OCI-LY7 (cell line): Measurements from ENCODE around the gene FOXP1. TPM values are rescaled to one million over a fixed set of nuclear protein-coding genes. Genes with fewer than 3 reads are reported as not detected.

Source experiments
- BruUV-seq: library from RNA; stranded (reverse); fragments of 400-500 nt; replicated peaks from 2 replicates; lab custom pipeline; 2021; lab: Mats Ljungman, UMichigan
- CTCF ChIA-PET: fragments of 300-600 bp; sonication (Branson Sonifier 250); formaldehyde crosslinking; loops from one replicate; lab custom pipeline; 2022; ENCODE audit warnings: antibody characterized with exemption; ENCODE audit not compliant: unreplicated experiment; lab: Charles Lee
- POLR2A ChIA-PET: fragments of 300-600 bp; sonication (Branson Sonifier 250); formaldehyde crosslinking; loops from one replicate; lab custom pipeline; 2022; ENCODE audit warnings: antibody characterized with exemption; lab: Charles Lee
- DNase-seq: peaks from one replicate; pipeline ENCODE4 v3.0.0-alpha.2; 2015; ENCODE audit warnings: low spot score
- H2AFZ ChIP-seq: fragments of 200-600 bp; sonication (generic), shearing (Covaris generic); 2 replicates; pipeline ENCODE4 v1.6.1; 2014; ENCODE audit warnings: mild to moderate bottlenecking, antibody characterized with exemption, low read length, moderate library complexity
- H3K27ac ChIP-seq: fragments of 200-600 bp; sonication (generic); 2 replicates; pipeline ENCODE4 v1.5.1; 2014; ENCODE audit warnings: mixed run types, low read depth, mild to moderate bottlenecking, moderate library complexity, low read length, inconsistent platforms; ENCODE audit not compliant: poor library complexity, severe bottlenecking
- H3K36me3 ChIP-seq: fragments of 200-600 bp; sonication (generic); 2 replicates; pipeline ENCODE4 v1.6.1; 2014; ENCODE audit warnings: mild to moderate bottlenecking, antibody characterized with exemption, low read length, moderate library complexity, mixed read lengths; ENCODE audit not compliant: insufficient read depth
- H3K4me1 ChIP-seq: fragments of 200-600 bp; sonication (generic); 2 replicates; pipeline ENCODE4 v1.5.1; 2014; ENCODE audit warnings: mild to moderate bottlenecking, low read length; ENCODE audit not compliant: insufficient read depth, poor library complexity, severe bottlenecking
- H3K4me2 ChIP-seq: fragments of 200-600 bp; sonication (generic); 2 replicates; pipeline ENCODE4 v1.6.1; 2014; ENCODE audit warnings: mild to moderate bottlenecking, low read length
- H3K4me3 ChIP-seq: fragments of 200-600 bp; sonication (generic); 2 replicates; pipeline ENCODE4 v1.5.1; 2014; ENCODE audit warnings: mild to moderate bottlenecking, low read depth, low read length; ENCODE audit not compliant: poor library complexity, severe bottlenecking
- H3K79me2 ChIP-seq: fragments of 200-600 bp; sonication (generic); 2 replicates; pipeline ENCODE4 v1.6.1; 2016; ENCODE audit warnings: low read depth, mild to moderate bottlenecking, low read length, moderate library complexity, mixed read lengths; ENCODE audit not compliant: insufficient read depth
- H3K9me2 ChIP-seq: fragments of 200-600 bp; sonication (generic); 2 replicates; pipeline ENCODE4 v1.6.1; 2016; ENCODE audit warnings: mild to moderate bottlenecking, low read length, mixed read lengths; ENCODE audit not compliant: insufficient read depth
- H3K9me3 ChIP-seq: fragments of 200-600 bp; sonication (generic); 2 replicates; pipeline ENCODE4 v1.6.1; 2014; ENCODE audit warnings: mild to moderate bottlenecking, mixed run types, low read length, mixed read lengths
- H4K20me1 ChIP-seq: fragments of 200-600 bp; sonication (generic); 2 replicates; pipeline ENCODE4 v1.6.1; 2014; ENCODE audit warnings: mild to moderate bottlenecking, antibody characterized with exemption, low read length, moderate library complexity, mixed read lengths; ENCODE audit not compliant: insufficient read depth
- EZH2phosphoT487 ChIP-seq: fragments of 200-600 bp; sonication (generic); IDR thresholded peaks from 2 replicates; pipeline ENCODE4 v1.6.1; 2018; ENCODE audit warnings: low read depth, borderline replicate concordance, mild to moderate bottlenecking, mixed run types, antibody characterized with exemption, low read length, moderate library complexity, mixed read lengths
- intact Hi-C: fragments of 100-400 bp; cut with micrococcal nuclease; formaldehyde crosslinking; loops from one replicate; pipeline ENCODE4 v1.10.0; 2022; ENCODE audit not compliant: unreplicated experiment
- total RNA-seq, 2 experiments: library from RNA; depleted of rRNA in 1 of 2; stranded (reverse); fragments of >200 nt in 1 of 2; shearing (Covaris generic) in 1 of 2; gene quantifications; 2 replicates each; pipeline ENCODE4 v1.2.3, GENCODE V29; 2014 to 2022
- TF ChIP-seq, protein P1 (sequence below): fragments of 200-600 bp; sonication (generic); conservative IDR thresholded peaks from 2 replicates; pipeline ENCODE4 v1.5.1; 2014; ENCODE audit warnings: mild to moderate bottlenecking, antibody characterized with exemption, low read length, moderate library complexity, mixed read lengths

FOXP1 gene
- total RNA-seq, 2 experiments from 2014 or later, result 87.3 to 151 TPM

DNA sequence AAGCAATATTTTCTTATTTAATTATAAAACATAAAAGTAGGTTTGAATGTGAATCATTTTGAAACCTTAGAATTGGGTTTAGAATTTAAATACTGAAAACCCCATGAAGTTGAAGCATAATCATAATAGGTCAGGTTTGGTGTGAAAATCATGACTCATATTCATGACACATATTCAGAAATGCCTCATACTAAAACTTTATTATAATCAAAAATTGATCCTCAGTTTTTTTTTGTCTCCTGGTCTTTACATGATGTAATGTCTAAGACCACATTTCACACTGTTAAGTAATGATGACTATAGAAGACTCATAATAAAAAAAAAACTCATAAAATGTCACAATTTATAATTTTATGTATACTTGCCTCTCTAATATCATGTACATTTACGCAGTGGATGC, 190.4 kb downstream of the FOXP1 start:
- peaks cover 5% of the 10 kb centered on the region; the same call in 1 of the 2 replicates for H4K20me1 ChIP-seq
- H2AFZ ChIP-seq, result no peak overlapping the region
- peaks cover 72% of the 10 kb centered on the region for H3K79me2 ChIP-seq
- intact Hi-C loops, result loop anchor here (5.0 to 10.0 kb wide), 2 partner anchors 119 to 262 kb away; no protein-coding TSS in a partner anchor
- no peak overlapping the region for H3K4me3 ChIP-seq
- no peak overlapping the region for H3K4me2 ChIP-seq
- ChIA-PET POLR2A (interaction anchor here (8.3 kb wide), 1 partner anchor 18 kb away, joined by 54 read pairs; no protein-coding TSS in a partner anchor), CTCF (no interaction called here)
- no peak for TF ChIP-seq EZH2phosphoT487
- TF ChIP-seq, protein P1, sequence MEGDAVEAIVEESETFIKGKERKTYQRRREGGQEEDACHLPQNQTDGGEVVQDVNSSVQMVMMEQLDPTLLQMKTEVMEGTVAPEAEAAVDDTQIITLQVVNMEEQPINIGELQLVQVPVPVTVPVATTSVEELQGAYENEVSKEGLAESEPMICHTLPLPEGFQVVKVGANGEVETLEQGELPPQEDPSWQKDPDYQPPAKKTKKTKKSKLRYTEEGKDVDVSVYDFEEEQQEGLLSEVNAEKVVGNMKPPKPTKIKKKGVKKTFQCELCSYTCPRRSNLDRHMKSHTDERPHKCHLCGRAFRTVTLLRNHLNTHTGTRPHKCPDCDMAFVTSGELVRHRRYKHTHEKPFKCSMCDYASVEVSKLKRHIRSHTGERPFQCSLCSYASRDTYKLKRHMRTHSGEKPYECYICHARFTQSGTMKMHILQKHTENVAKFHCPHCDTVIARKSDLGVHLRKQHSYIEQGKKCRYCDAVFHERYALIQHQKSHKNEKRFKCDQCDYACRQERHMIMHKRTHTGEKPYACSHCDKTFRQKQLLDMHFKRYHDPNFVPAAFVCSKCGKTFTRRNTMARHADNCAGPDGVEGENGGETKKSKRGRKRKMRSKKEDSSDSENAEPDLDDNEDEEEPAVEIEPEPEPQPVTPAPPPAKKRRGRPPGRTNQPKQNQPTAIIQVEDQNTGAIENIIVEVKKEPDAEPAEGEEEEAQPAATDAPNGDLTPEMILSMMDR, result no peak
- no peaks in the 10 kb centered on the region for H3K36me3 ChIP-seq
- DNase-seq, result no peak
- peak overlapping the region; percentile 90 for H3K27ac ChIP-seq
- peaks cover 83% of the 10 kb centered on the region for H3K4me1 ChIP-seq
- BruUV-seq, result no TSS peak
- H3K9me2 ChIP-seq, result no peaks in the 10 kb centered on the region
- no peaks in the 10 kb centered on the region for H3K9me3 ChIP-seq

DNA sequence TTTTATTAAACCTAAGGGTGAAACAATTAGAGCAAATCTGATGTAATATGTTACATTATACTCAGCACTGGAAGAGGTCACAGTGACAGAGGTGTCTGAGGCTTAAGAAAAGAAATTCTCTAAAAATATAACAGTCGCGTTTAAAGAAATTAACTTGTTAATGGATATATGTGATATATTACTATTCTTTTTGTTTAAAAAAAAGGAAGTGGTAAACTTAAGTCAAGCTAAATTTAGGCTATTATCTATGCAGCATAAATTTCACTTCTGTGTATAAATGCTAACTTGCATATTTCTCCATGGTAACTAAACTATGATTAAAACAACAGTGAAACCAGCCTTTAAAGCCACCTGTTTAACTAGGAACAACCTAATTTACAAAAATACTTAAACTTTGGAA, 191.3 kb downstream of the FOXP1 start:
- H4K20me1 ChIP-seq, result peaks cover under 1% of the 10 kb centered on the region; the same call in 1 of the 2 replicates
- peak overlapping the region; percentile 43; the same call in 1 of the 2 replicates for H2AFZ ChIP-seq
- ChIA-PET POLR2A (interaction anchor here (0.6 to 8.3 kb wide), 4 partner anchors 17 to 64 kb away, joined by 4 to 54 read pairs (median 6); no protein-coding TSS in a partner anchor), CTCF (no interaction called here)
- peaks cover 73% of the 10 kb centered on the region for H3K79me2 ChIP-seq
- H3K36me3 ChIP-seq, result no peaks in the 10 kb centered on the region
- peak overlapping the region; percentile 46 for H3K4me3 ChIP-seq
- H3K9me3 ChIP-seq, result no peaks in the 10 kb centered on the region
- TF ChIP-seq EZH2phosphoT487, result no peak
- TF ChIP-seq, protein P1, result no peak
- DNase-seq, result peak; percentile 72
- H3K27ac ChIP-seq, result peak overlapping the region; percentile 90
- H3K4me1 ChIP-seq, result peaks cover 83% of the 10 kb centered on the region
- no peaks in the 10 kb centered on the region for H3K9me2 ChIP-seq
- peak overlapping the region; percentile 62 for H3K4me2 ChIP-seq
- intact Hi-C loops, result loop anchor here (5.0 to 10.0 kb wide), 2 partner anchors 120 to 263 kb away; no protein-coding TSS in a partner anchor
- no TSS peak for BruUV-seq

DNA sequence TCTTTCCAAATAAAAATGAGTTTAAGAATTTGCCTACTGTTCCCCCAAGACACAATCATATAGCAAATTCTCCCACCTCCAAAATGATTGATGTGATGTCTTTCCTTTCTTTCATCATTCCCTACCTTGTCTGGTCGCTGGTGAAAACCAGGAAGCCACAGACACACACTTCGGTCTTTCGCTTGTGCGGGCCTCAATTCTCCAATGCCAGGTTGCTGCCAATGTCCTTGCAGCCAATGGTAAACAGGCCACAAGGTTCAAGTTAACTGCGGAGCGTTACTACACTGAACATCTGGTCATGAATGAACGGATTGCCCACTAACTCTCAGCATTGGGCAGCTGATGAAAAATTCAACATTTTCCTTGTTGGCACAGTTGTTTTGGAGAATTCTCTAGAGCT, 192.2 kb downstream of the FOXP1 start:
- intact Hi-C loops, result loop anchor here (1.0 to 10.0 kb wide), 4 partner anchors 63 to 263 kb away; no protein-coding TSS in a partner anchor
- no peak for TF ChIP-seq EZH2phosphoT487
- TF ChIP-seq, protein P1, result no peak
- Histone ChIP-seq H3K4me1 (peaks cover 82% of the 10 kb centered on the region), H3K9me2 (no peaks in the 10 kb centered on the region), H3K4me3 (peak overlapping the region; percentile 46), H3K9me3 (no peaks in the 10 kb centered on the region), H4K20me1 (no peaks in the 10 kb centered on the region), H3K36me3 (no peaks in the 10 kb centered on the region), H3K27ac (peak overlapping the region; percentile 90), H3K4me2 (peak overlapping the region; percentile 62), H3K79me2 (peaks cover 76% of the 10 kb centered on the region), H2AFZ (peak overlapping the region; percentile 43; the same call in 1 of the 2 replicates)
- peak; percentile 27 for DNase-seq
- ChIA-PET POLR2A (interaction anchor here (0.5 to 8.3 kb wide), 13 partner anchors 16 to 260 kb away, joined by 3 to 54 read pairs (median 5); no protein-coding TSS in a partner anchor), CTCF (no interaction called here)
- BruUV-seq, result no TSS peak
